ENCODE results near the gene SYT17.
A peak's percentile ranks its signal among the peaks of the same experiment; 100 is the strongest.

Gene SYT17

DNA sequence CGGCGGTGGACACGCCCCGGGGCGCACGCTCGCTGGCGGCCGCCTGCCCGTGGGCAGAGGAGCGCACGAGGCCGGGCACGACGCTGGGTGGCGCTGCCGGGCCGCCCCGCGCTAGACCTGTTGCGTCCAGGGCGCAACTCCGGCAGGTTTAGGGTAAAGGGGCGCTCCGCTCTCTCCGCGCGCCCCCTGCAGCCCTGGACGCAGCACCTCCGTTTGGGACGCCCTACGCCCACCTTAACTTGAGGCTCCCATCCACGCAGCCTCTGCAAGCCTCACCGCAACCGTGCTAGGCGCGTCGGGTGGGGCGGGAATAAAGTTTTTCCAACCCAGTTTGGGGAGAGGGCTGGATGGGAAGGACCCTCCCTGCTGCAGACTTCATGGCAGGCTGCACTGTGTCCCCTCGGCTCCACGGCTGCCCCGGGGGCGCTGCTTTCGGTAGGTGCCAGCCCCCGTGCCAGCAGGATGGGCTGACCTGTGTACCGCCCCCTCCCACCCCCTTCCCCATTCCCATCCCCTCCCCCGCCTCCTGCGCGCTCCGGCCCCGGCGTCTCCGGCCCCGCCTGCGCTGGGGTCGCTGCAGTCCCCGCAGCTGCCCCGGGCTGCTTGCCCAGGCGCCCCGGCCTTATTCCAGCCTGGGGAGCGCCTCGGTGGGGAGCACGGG is at the start of gene SYT17:
Gene SYT17, plus strand, starts transcription at position 531 of the 661 bp plus-strand sequence. CDS start 407 bp downstream, outside the sequence.
- no peak for DNase-seq (ENCODE audit: low read depth, low spot score)
- no peak within 1 kb of the TSS for H3K27ac ChIP-seq

- peak overlapping the region; percentile 87 for H3K27ac ChIP-seq
- DNase-seq (ENCODE audit: low read depth, low spot score) = no peak
Observed at GRCh38 chr16:19118938-19119431, 49.1 kb upstream of the SYT17 start.

GRCh38 chr16:19119564-19119963 is 48.5 kb upstream of the SYT17 start:
- no peak for DNase-seq (ENCODE audit: low read depth, low spot score)
- H3K27ac ChIP-seq = peak overlapping the region; percentile 87

DNA sequence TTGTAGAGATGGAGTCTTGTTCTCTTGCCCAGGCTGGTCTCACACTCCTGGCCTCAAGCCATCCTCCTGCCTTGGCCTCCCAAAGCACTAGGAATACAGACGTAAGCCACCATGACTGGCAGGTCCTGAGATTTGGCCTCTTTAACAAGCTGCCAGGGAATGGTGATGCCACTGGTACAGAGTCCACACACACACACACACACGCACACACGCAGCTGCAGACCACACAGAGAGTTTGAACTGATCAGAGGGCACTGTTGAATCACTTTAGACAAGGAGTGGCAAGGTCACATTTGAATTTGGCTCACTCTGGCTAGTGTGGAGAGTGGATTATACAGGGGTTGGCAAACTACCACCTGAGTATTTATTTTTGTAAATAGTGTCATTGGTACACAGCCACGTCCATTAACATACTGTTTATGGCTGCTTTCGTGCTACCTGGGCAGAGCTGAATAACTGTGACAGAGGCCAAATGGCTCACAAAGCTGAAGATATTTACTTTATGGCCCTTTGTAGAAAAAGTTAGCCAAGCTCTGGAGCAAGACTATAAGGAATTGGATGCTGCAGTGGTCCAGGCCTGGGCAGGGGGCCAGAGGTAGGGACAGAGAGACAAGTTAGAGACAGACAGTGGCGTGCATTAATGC is 44.4 kb upstream of the SYT17 start:
- no peak for DNase-seq (ENCODE audit: low read depth, low spot score)
- H3K27ac ChIP-seq = no peak overlapping the region

GRCh38 chr16:19126300-19126699 is 41.7 kb upstream of the SYT17 start:
- DNase-seq (ENCODE audit: low read depth, low spot score) = no peak
- H3K27ac ChIP-seq = no peak overlapping the region

DNA sequence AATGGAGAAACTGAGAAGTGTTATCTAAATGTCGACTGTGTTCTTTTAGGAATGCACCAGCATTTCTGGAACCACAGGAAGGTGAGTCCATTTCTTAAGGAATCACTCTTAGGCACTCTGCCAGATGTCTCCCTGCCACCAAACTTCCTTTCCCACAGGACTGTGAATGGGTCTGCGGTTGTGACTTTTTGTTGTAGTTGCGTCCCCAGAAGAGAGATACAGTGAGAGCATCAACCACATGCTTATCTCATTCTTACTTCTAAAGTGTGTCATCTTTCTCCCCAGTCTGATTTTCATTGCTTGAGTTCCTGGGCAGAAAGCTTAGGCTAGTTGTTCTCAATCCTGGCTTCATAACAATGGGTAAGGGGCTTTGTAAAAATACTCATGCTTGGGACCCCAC is 40.8 kb upstream of the SYT17 start:
- DNase-seq (ENCODE audit: low read depth, low spot score) = no peak
- no peak overlapping the region for H3K27ac ChIP-seq

- H3K27ac ChIP-seq = no peak overlapping the region
- no peak for DNase-seq (ENCODE audit: low read depth, low spot score)
Observed at GRCh38 chr16:19127674-19128131, 40.3 kb upstream of the SYT17 start.

GRCh38 chr16:19128454-19129200 is 39.4 kb upstream of the SYT17 start:
- H3K27ac ChIP-seq = no peak overlapping the region

DNA sequence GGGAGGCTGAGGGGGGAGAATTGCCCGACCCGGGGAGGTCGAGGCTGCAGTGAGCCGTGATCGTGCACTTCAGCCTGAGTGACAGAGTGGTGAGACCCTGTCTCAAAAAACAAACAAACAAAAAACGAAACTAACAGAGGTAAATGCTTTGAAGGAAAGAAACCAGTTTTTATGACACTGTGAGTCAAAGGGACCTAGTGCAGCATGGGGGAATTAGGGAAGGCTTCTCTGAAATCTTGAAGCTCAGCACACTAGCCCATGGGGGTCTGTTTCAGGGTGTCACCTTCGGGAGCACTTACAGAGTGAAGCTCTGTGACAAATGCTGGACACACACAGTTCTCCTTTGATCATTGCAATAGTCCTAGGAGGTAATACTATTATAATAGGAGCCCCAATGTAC is 37.7 kb upstream of the SYT17 start:
- H3K27ac ChIP-seq = peak overlapping the region; percentile 34
- no peak for DNase-seq (ENCODE audit: low read depth, low spot score)

More at GRCh38 chr16:19128454-19129200, 39.4 kb upstream of the SYT17 start:
- no peak for DNase-seq (ENCODE audit: low read depth, low spot score)

DNA sequence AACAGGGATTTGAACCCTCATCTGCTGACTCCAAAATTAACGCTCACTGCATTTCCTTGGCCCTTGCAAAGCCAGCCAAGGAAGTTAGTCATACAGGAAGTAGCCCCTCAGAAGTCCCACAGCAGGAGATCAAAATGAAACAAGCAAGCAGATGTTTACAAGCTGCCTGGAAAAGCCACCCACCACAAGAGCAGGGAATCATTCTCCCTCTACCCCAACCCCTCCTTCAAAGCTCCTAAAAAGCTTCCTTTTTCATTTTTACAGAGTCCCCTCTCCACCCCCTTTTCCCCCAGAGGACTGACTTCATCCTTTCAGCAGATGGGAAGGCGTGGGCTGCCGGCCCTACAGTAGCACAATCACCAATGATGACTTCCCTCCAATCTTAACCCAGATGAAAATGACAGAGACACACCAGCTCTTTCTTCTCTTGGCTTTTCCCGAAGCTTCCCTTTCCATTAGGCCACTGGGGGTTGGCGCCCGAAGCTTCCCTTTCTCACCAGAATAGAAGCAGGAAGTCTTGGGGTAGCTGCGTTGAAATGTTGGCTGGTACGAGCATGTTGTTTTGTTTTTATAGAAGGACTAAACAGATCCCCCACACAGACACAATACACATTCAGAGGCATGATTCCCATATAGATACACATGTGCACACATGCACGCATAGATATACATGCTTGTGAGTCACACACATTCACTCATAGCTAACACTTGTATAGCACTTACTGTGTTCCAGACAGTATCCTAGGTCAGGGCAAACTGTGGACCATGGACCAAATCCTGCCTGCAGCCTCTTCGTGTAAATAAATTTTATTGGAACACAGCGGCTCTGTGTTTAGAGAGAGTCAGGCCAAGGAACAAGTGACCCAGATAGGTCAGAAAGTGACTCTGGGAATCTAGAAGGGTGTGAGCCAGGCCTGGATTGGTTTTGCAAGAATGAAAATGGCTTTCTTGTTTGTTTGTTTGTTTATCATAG is 36.9 kb upstream of the SYT17 start:
- DNase-seq (ENCODE audit: low read depth, low spot score) = no peak
- H3K27ac ChIP-seq = peak overlapping the region; percentile 34

GRCh38 chr16:19131825-19132218 is 36.2 kb upstream of the SYT17 start:
- peak overlapping the region; percentile 34 for H3K27ac ChIP-seq
- DNase-seq (ENCODE audit: low read depth, low spot score) = no peak

GRCh38 chr16:19132255-19132654 is 35.8 kb upstream of the SYT17 start:
- DNase-seq (ENCODE audit: low read depth, low spot score) = no peak
- no peak overlapping the region for H3K27ac ChIP-seq

DNA sequence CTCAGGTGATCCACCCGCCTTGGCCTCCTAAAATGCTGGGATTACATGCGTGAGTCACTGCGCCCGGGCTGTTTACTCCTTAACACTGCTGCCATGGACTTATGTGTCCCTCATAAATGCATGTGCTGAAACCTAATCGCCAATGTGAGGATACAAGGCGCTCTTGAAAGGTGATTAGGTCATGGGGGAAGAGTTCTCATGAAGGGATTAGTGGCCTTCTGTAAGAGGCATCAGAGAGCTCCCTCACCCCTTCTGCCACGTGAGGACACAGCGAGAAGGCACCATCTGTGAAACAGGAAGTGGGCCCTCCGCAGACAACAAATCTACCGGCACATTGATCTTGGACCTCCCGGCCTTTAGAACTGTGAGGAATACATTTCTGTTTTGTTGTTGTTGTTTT is 35.1 kb upstream of the SYT17 start:
- H3K27ac ChIP-seq = no peak overlapping the region
- DNase-seq (ENCODE audit: low read depth, low spot score) = no peak

DNA sequence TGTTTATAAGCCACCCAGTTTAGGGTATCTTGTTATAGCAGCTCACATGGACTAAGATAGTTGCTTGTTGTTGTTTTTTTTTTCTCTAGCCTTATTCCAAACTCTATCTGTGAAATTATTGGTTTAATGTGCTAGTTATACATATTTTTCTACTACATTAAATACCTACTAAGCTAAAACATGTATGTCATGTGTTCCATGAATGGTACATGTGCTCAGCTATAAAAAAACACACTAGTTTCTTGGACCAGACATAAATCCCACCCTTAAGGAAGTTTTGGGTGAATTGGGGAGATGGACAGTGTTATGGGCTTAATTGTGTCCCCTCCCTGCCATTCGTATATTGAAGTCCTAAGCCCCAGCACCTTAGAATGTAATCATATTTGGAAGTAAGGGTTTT is 34.4 kb upstream of the SYT17 start:
- no peak overlapping the region for H3K27ac ChIP-seq
- DNase-seq (ENCODE audit: low read depth, low spot score) = no peak

DNA sequence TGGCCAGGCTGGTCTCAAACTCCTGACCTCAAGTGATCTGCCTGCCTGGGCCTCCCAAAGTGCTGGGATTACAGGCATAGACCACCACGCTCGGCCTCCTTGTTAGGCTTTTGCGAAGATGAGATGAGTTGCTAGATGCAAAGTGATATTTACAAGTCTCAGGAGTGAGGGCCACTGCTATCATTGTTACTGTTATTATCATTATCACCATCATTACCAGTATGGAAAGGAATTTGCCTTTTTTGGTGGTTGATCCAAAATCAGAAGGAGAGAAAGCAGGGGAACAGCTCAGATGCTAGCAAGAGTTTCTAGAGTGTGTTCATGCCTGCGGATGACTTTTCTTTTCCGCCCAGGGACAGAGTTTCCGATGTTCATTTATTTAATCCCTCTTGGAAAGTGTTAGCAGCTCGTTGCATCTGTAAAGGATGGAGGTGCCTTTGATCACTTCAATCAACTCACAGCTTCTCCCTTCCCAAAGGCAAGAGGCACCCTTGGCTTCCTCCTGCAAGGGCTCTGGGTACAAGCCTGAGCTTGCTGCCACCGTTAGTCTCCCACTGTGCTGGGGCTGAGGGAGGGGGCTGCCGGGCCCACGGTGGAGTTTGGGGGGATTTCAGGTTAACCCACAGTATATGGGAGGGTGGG is 32.7 kb upstream of the SYT17 start:
- H3K27ac ChIP-seq = peak overlapping the region; percentile 74
- no peak for DNase-seq (ENCODE audit: low read depth, low spot score)

DNA sequence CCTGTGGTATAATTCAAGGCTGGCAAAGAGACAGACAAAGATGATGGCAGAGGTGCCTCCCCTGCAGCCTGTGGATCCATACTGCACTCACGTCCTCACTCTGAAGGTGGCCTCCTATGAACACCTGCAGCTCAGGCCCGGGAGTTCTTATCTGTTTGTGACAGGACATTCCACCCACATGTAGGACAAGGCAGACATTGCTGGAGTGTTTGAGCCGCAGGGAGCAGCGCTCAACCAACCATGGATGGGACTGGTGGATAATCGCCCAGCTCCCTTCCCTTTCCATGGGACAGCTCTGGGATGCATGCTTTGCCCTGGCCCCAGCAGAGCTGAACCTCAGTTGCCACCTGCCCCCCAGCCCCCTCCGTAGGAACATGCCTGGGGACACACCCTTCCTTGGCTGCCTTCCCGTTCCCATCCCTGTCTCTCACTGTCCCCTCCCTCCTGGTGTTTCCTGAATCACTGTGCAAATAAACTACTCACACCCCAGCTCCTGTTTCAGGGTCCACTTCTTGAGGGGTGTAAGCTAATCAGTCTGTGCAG is 32.1 kb upstream of the SYT17 start:
- H3K27ac ChIP-seq = peak overlapping the region; percentile 74
- DNase-seq (ENCODE audit: low read depth, low spot score) = no peak

DNA sequence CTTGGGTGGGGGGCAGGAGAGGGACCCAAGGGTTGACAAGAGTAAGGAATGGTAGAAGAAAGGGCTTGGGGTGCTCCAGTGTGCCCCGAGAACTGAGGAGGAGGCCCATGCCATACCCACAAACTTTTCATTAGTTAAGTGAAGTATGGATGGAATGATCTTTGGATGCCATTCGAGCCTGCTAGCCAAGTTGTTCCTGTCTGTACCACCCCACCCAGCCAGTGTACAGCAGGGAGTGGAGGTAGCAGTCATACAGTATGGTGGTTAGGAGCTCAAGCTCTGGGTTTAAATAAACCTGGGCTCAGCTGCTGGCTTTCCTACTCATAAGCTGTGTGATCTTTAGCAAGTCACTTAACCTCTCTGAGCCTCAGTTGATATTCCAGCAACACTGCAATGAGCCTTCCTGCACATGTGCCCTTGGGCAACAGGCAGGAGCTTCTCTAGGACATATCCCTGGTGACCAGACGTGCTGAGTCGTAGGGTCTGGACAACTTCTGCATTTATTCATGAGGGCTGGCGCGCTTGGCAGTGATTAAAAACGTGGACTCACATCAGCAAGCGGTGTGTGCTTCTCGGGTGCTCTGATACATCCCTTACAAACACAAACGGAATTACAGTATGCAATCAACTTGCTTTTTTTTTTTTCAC is 31.4 kb upstream of the SYT17 start:
- H3K27ac ChIP-seq = peak overlapping the region; percentile 74
- DNase-seq (ENCODE audit: low read depth, low spot score) = no peak

DNA sequence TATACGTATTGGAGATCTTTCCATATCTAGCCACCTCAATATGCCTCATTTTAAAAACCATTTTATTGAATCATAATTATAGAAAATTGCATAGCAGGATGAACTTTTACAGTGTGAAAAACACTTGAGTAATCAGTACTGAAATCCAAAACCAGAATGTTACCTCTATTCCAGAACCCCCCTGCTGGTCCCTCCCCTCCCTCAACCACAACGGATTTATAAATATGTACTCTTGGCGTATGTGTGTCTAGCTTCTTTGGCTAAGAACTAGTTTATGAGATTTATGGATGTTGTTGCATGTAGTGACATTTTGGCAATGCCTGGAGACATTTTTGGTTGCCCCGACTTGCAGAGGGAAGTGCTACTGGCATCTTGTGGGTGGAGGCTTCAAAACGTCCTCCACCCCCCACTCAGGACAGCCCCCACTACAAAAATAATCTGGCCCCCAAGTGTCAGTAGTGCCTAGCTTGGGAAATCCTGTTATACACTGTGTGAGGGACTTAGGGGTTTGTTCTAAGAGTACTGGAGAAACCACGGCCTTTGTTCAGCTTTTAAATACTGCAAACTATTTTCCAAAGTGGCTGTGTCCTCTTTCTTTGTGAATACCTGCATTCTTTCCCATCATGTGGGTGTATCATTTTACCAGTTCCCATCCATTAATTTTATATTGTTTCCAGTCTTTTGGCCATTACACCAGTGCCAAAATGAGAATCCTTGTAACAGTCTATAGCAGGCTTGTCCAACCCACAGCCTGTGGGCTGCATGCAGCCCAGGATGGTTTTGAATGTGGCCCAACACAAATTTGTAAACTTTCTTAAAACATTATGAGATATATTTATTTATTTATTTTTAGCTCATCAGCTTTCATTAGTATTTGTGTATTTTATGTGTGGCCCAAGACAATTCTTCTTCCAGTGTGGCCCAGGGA is 30.6 kb upstream of the SYT17 start:
- no peak for DNase-seq (ENCODE audit: low read depth, low spot score)
- H3K27ac ChIP-seq = peak overlapping the region; percentile 74

All from epithelial cell of prostate (primary cell).